Endometrial microvascular endothelial cells (primary cell): ENCODE data around the gene AHNAK. TPM values are rescaled to one million over a fixed set of nuclear protein-coding genes. Genes with fewer than 3 reads are reported as not detected.
"Not testable (repeated sequence)": the region's sequence is repeated elsewhere in the genome, so short reads cannot be mapped to it uniquely, and the experiment has no call there.

Experiments
- in situ Hi-C: cut with HindIII; loops from 2 replicates; pipeline ENCODE4 v1.10.0; 2017; ENCODE audit warnings: low sequenced_read_pairs, low pct_unique_long_range_greater_than_20kb; ENCODE audit errors: inconsistent ontology term
- total RNA-seq: library from RNA; depleted of rRNA; stranded (reverse); fragments of >200 nt; gene quantifications from one replicate; pipeline ENCODE4 v1.2.3, GENCODE V29; 2015; ENCODE audit errors: inconsistent ontology term

Gene AHNAK
- total RNA-seq = 299 TPM

- in situ Hi-C loops = no loop called here
These were observed at the start of gene AHNAK for GRCh38 chr11:62546244-62546928. Gene AHNAK, minus strand, starts transcription at chr11:62546806. Its CDS starts 10,708 bp downstream, at chr11:62536098.

- in situ Hi-C loops = no loop called here
These were observed 48.5 kb upstream of the AHNAK start for GRCh38 chr11:62595124-62595523.

- in situ Hi-C loops = no loop called here
These were observed 46.9 kb upstream of the AHNAK start for GRCh38 chr11:62593434-62594044.

- in situ Hi-C loops = no loop called here
These were observed 46.4 kb upstream of the AHNAK start for GRCh38 chr11:62592989-62593421.

GRCh38 chr11:62592146-62592815 is 45.7 kb upstream of the AHNAK start:
- in situ Hi-C loops = no loop called here

- in situ Hi-C loops = no loop called here
These were observed 45.0 kb upstream of the AHNAK start, which contains the start of gene TUT1 for GRCh38 chr11:62591448-62592145. Gene TUT1, minus strand, starts transcription at chr11:62591523. Its CDS starts 38 bp downstream, at chr11:62591485.

- in situ Hi-C loops = no loop called here
These were observed 42.5 kb upstream of the AHNAK start for GRCh38 chr11:62588966-62589637.

GRCh38 chr11:62585356-62585755 is 38.8 kb upstream of the AHNAK start:
- in situ Hi-C loops = not testable (repeated sequence)

- in situ Hi-C loops = not testable (repeated sequence)
These were observed 35.1 kb upstream of the AHNAK start for GRCh38 chr11:62581735-62582134.

- in situ Hi-C loops = no loop called here
These were observed 34.5 kb upstream of the AHNAK start for GRCh38 chr11:62580959-62581715.

- in situ Hi-C loops = no loop called here
These were observed 32.6 kb upstream of the AHNAK start for GRCh38 chr11:62579252-62579651.

GRCh38 chr11:62578541-62578940 is 31.9 kb upstream of the AHNAK start:
- in situ Hi-C loops = no loop called here

- in situ Hi-C loops = no loop called here
These were observed 30.6 kb upstream of the AHNAK start for GRCh38 chr11:62577046-62577714.

GRCh38 chr11:62575837-62576236 is 29.2 kb upstream of the AHNAK start:
- in situ Hi-C loops = no loop called here

GRCh38 chr11:62575156-62575555 is 28.6 kb upstream of the AHNAK start:
- in situ Hi-C loops = no loop called here

GRCh38 chr11:62574363-62575071 is 27.9 kb upstream of the AHNAK start:
- in situ Hi-C loops = loop anchor here (25.0 kb wide), 2 partner anchors 88 to 137 kb away; partner anchors contain the start of genes C11orf98, CSKMT, INTS5 and LBHD1
